Measurements from ENCODE around the gene UFC1. TPM values are rescaled to one million over a fixed set of nuclear protein-coding genes. Genes with fewer than 3 reads are reported as not detected.

The UFC1 gene
- total and polyA plus RNA-seq, 2 donors (not counting 3 experiments of a cell fraction or from before 2014, with no cell fraction given) = 102 to 149 TPM

DNA sequence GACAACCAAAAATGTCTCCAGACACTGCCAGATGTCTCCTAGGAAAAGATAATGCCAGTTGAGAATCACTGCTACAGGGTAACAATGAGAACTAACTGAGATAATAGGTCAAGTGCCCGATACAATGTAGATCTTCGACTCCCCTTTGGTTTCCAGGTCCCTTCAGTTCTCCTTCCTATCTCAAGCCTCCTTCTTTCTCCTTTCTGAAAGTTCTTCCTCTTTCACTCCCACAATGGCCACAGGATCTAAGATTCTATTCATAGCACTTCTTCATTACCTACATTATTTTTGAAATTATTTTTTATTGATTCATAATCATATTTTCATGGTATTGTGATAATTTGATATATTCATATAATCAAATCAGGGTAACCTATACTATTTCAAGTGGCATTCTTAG is 42.3 kb upstream of the UFC1 start:
- Histone ChIP-seq H3K27me3 (ENCODE audit: control insufficient read depth in 2 of 2, insufficient read depth in 2 of 2, low read length in 2 of 2) (no peaks in the 10 kb centered on the region), H3K36me3 (ENCODE audit: control insufficient read depth in 2 of 2, extremely low read depth in 1 of 2, insufficient read depth in 2 of 2, low read length in 2 of 2) (no peaks in the 10 kb centered on the region), H4K20me1 (replicated peaks; ENCODE audit: control insufficient read depth, extremely low read depth, insufficient read depth, low read length) (no peaks in the 10 kb centered on the region), H3K4me3 (replicated peaks in 1 of 3; ENCODE audit: insufficient read depth in 1 of 3, low read depth in 1 of 3, low read length in 3 of 3) (no peak overlapping the region), H3K9me1 (replicated peaks; ENCODE audit: control insufficient read depth, extremely low read depth, insufficient read depth, low read length) (no peaks in the 10 kb centered on the region), H3K27ac (ENCODE audit: insufficient read depth, low read depth, low read length) (no peak overlapping the region), H3K4me1 (ENCODE audit: control insufficient read depth, extremely low read depth, insufficient read depth, low read length) (peaks cover 34% of the 10 kb centered on the region), H2AFZ (ENCODE audit: low read depth, low read length) (no peak overlapping the region), H3K9me3 (replicated peaks; ENCODE audit: control insufficient read depth, insufficient read depth, low read length) (no peaks in the 10 kb centered on the region), H3K9ac (replicated peaks; ENCODE audit: extremely low read depth, insufficient read depth, low read length) (no peak overlapping the region), H3K4me2 (ENCODE audit: insufficient read depth, low read length) (no peak overlapping the region), H3K79me2 (ENCODE audit: control insufficient read depth, insufficient read depth, low read length) (peaks cover 94% of the 10 kb centered on the region)
- CTCF ChIA-PET = interaction anchor here (1.0 to 2.0 kb wide), 3 partner anchors 12 to 115 kb away, joined by 5 to 9 read pairs (median 5); no protein-coding TSS in a partner anchor
- POLR2A ChIA-PET = no interaction called here
- intact Hi-C loops (cut with micrococcal nuclease) (no loop called here), dilution Hi-C loops (cut with MboI; ENCODE audit: extremely low pct_ligation_motif_present, low sequenced_read_pairs) (no loop called here)
- no TSS peak for BruUV-seq (replicated peaks)
- TF ChIP-seq, protein P1, sequence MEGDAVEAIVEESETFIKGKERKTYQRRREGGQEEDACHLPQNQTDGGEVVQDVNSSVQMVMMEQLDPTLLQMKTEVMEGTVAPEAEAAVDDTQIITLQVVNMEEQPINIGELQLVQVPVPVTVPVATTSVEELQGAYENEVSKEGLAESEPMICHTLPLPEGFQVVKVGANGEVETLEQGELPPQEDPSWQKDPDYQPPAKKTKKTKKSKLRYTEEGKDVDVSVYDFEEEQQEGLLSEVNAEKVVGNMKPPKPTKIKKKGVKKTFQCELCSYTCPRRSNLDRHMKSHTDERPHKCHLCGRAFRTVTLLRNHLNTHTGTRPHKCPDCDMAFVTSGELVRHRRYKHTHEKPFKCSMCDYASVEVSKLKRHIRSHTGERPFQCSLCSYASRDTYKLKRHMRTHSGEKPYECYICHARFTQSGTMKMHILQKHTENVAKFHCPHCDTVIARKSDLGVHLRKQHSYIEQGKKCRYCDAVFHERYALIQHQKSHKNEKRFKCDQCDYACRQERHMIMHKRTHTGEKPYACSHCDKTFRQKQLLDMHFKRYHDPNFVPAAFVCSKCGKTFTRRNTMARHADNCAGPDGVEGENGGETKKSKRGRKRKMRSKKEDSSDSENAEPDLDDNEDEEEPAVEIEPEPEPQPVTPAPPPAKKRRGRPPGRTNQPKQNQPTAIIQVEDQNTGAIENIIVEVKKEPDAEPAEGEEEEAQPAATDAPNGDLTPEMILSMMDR (IDR thresholded peaks at IDR 0.05; ENCODE audit: extremely low read depth in 1 of 2, insufficient read depth in 1 of 2, low read depth in 1 of 2, low read length in 2 of 2) = no peak
- no peak for TF ChIP-seq POLR2AphosphoS5 (IDR thresholded peaks at IDR 0.05; ENCODE audit: insufficient read depth, low read depth, low read length)
- TF ChIP-seq JUN (IDR thresholded peaks at IDR 0.05; ENCODE audit: borderline replicate concordance, insufficient read depth, insufficient read length, low read depth) = no peak
- no peak for TF ChIP-seq FOS (IDR thresholded peaks at IDR 0.05; ENCODE audit: borderline replicate concordance, insufficient read depth, low read length)
- TF ChIP-seq, protein P2, sequence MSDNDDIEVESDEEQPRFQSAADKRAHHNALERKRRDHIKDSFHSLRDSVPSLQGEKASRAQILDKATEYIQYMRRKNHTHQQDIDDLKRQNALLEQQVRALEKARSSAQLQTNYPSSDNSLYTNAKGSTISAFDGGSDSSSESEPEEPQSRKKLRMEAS (IDR thresholded peaks at IDR 0.05; ENCODE audit: insufficient read depth, insufficient read length) = no peak
- TF ChIP-seq POLR2A (IDR thresholded peaks at IDR 0.05; ENCODE audit: low read depth, low read length) = no peak
- FAIRE-seq (no peak), DNase-seq (ENCODE audit: low read depth, low spot score) (no peak)

Data from endothelial cell of umbilical vein (primary cell).